NCI-H1436 (cell line): ENCODE data around the gene LRRFIP2.

Source experiments
- DNase-seq: peaks from one replicate; lab custom pipeline; 2025; lab: John Stamatoyannopoulos, UW

LRRFIP2 gene

GRCh38 chr3:37114251-37115145 is 59.9 kb downstream of the LRRFIP2 start:
- DNase-seq: no peak

- no peak for DNase-seq
Observed at GRCh38 chr3:37112987-37113386, 61.4 kb downstream of the LRRFIP2 start.

GRCh38 chr3:37111199-37111598 is 63.2 kb downstream of the LRRFIP2 start:
- DNase-seq: no peak

- DNase-seq: no peak
Observed at GRCh38 chr3:37107846-37108245, 66.5 kb downstream of the LRRFIP2 start.

GRCh38 chr3:37103103-37103808 is 71.1 kb downstream of the LRRFIP2 start:
- no peak for DNase-seq

- no peak for DNase-seq
Observed at GRCh38 chr3:37100411-37100810, 74.0 kb downstream of the LRRFIP2 start.

- no peak for DNase-seq
Observed at GRCh38 chr3:37099469-37099868, 74.9 kb downstream of the LRRFIP2 start.

GRCh38 chr3:37098884-37099283 is 75.5 kb downstream of the LRRFIP2 start:
- no peak for DNase-seq

- DNase-seq: no peak
Observed at GRCh38 chr3:37097776-37098175, 76.6 kb downstream of the LRRFIP2 start.

- no peak for DNase-seq
Observed at GRCh38 chr3:37096975-37097374, 77.4 kb downstream of the LRRFIP2 start.

- DNase-seq: no peak
Observed at GRCh38 chr3:37096288-37096687, 78.1 kb downstream of the LRRFIP2 start.

GRCh38 chr3:37094636-37095035 is 79.7 kb downstream of the LRRFIP2 start:
- DNase-seq: no peak

GRCh38 chr3:37093481-37093880 is 80.9 kb downstream of the LRRFIP2 start:
- no peak for DNase-seq

GRCh38 chr3:37092484-37092883 is 81.9 kb downstream of the LRRFIP2 start:
- no peak for DNase-seq

GRCh38 chr3:37087870-37088269 is 86.5 kb downstream of the LRRFIP2 start:
- DNase-seq: no peak

GRCh38 chr3:37086918-37087317 is 87.5 kb downstream of the LRRFIP2 start:
- DNase-seq: no peak

GRCh38 chr3:37082317-37082716 is 92.1 kb downstream of the LRRFIP2 start:
- no peak for DNase-seq

- no peak for DNase-seq
Observed at GRCh38 chr3:37075955-37076354, 98.4 kb downstream of the LRRFIP2 start.

- DNase-seq: no peak
Observed at GRCh38 chr3:37074178-37074577, 100.2 kb downstream of the LRRFIP2 start.

- DNase-seq: no peak
Observed at GRCh38 chr3:37072892-37073291, 101.5 kb downstream of the LRRFIP2 start.

- no peak for DNase-seq
Observed at GRCh38 chr3:37071921-37072320, 102.5 kb downstream of the LRRFIP2 start.

GRCh38 chr3:37068031-37068430 is 106.4 kb downstream of the LRRFIP2 start:
- DNase-seq: no peak

GRCh38 chr3:37067577-37067976 is 106.8 kb downstream of the LRRFIP2 start:
- no peak for DNase-seq
